ENCODE results near the gene ENKD1. TPM values are rescaled to one million over a fixed set of nuclear protein-coding genes. Genes with fewer than 3 reads are reported as not detected.
A peak's percentile ranks its signal among the peaks of the same experiment; 100 is the strongest.

The ENKD1 gene
- total RNA-seq, 5 donors from 2014 or later (not counting 1 experiment from before 2014, with no cell fraction given) = 4.2 to 12.1 (median 10.1) TPM

DNA sequence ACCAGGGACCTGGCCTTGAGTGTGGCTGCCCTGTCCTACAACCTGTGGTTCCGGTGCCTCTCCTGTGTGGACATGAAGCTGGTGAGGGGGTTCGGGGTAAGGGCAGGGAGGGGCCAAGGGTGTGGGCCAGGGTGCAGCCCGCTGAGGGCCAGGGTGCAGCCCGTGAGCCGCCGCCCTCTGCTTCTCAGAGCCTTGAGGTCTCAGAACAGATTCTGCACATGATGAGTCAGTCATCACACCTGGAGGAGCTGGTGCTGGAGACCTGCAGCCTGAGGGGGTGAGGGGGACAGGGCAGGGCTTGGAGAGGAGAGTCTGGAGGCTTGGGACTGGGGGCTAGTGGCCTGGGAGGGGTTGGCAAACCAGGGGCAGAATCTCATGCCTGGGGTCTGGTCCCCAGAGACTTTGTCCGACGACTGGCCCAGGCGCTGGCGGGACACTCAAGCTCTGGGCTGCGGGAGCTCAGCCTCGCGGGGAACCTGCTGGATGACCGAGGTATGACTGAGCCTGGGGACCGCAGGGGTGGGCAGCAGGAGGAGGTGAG, 19.4 kb downstream of the ENKD1 start:
- no peak for ATAC-seq (replicated peaks in 1 of 4)
- no peaks in the 10 kb centered on the region for H3K9me3 Mint-ChIP-seq
- 92% methylated on average over 15 of the region's 15 CpGs for WGBS (ENCODE audit: insufficient coverage)
- POLR2A ChIA-PET = no interaction called here
- peaks cover 22% of the 10 kb centered on the region for H3K36me3 Mint-ChIP-seq
- peak overlapping the region in 1 of 3 donors; percentile 81 for H3K4me3 Mint-ChIP-seq
- H3K4me1 ChIP-seq (ENCODE audit: control insufficient read depth in 1 of 2, extremely low read depth in 1 of 2, insufficient read depth in 2 of 2, low read length in 2 of 2) = peaks cover 0 to 33% of the 10 kb centered on the region in 2 experiments
- CTCF ChIA-PET = no interaction called here
- no peak for DNase-seq
- no peak overlapping the region for H3K4me3 ChIP-seq (ENCODE audit: control insufficient read depth in 1 of 2, extremely low read depth in 1 of 2, low read length in 1 of 2)
- H3K27ac Mint-ChIP-seq = peak overlapping the region in 1 of 2 donors; percentile 85
- H3K4me1 Mint-ChIP-seq = peaks cover 18 to 26% (median 21%) of the 10 kb centered on the region in 3 donors
- H3K36me3 ChIP-seq (ENCODE audit: control insufficient read depth in 2 of 2, extremely low read depth in 1 of 2, insufficient read depth in 1 of 2, low read length in 1 of 2) = peaks cover 13 to 60% of the 10 kb centered on the region in 2 donors
- H3K27me3 Mint-ChIP-seq = no peaks in the 10 kb centered on the region
- peak overlapping the region; percentile 12 for H3K27ac ChIP-seq (ENCODE audit: low read length)
- no peaks in the 10 kb centered on the region for H3K9me3 ChIP-seq
- no peaks in the 10 kb centered on the region for H3K27me3 ChIP-seq (replicated peaks in 1 of 2; ENCODE audit: control insufficient read depth in 2 of 2, extremely low read depth in 1 of 2, insufficient read depth in 2 of 2, low read length in 1 of 2)

DNA sequence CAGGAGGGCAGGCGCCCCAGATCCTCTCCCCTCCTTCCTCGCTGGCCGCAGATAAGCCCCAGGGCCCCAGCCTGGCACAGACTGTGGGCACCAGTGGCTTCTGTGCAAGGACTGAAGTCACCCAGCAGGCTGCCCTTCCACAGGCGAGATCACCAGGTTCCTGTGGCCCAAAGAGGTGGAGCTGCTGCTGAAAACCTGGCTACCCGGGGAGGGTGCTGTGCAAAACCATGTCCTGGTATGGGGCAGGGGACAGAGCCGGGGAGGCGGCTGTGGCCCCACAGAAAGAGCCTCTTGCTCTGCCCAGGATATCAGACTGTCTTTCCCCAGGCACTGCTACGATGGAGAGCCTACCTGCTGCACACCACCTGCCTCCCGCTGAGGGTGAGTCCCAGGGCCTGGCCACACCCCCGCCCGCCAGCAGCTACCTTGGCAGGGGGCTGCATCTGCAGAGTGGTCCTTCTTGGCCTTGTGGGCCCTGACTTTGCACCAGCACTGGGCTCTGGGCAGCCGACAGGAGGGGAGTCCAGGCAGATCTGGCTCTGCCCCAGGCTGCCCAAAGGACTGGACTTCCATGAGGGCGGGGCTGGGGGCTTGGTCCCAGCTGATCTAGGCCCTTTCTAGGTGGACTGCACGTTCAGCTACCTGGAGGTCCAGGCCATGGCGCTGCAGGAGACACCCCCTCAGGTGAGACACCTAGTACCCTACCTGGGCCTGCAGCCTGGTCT, 21.0 kb downstream of the ENKD1 start:
- Mint-ChIP-seq H3K27me3 (no peaks in the 10 kb centered on the region), H3K4me1 (peaks cover 14 to 21% (median 20%) of the 10 kb centered on the region in 3 donors), H3K4me3 (peak overlapping the region; percentile 81 to 86 (median 83)), H3K9me3 (no peaks in the 10 kb centered on the region), H3K36me3 (peaks cover 9% of the 10 kb centered on the region), H3K27ac (peak overlapping the region; percentile 94 to 95)
- POLR2A ChIA-PET = interaction anchor here in 1 of 2 donors (0.9 kb wide), 1 partner anchor 14 kb away, joined by 4 read pairs; the partner anchor contains the start of gene ACD
- H3K36me3 ChIP-seq (ENCODE audit: control insufficient read depth in 2 of 2, extremely low read depth in 1 of 2, insufficient read depth in 1 of 2, low read length in 1 of 2) = peaks cover 3 to 43% of the 10 kb centered on the region in 2 donors
- peak overlapping the region; percentile 63 to 79 for H3K4me3 ChIP-seq (ENCODE audit: control insufficient read depth in 1 of 2, extremely low read depth in 1 of 2, low read length in 1 of 2)
- 38% methylated on average over 15 of the region's 15 CpGs for WGBS (ENCODE audit: insufficient coverage)
- peak overlapping the region; percentile 80 for H3K27ac ChIP-seq (ENCODE audit: low read length)
- ATAC-seq (replicated peaks in 1 of 4) (peak; percentile 1 to 31 (median 12)), DNase-seq (peak in 6 of 35 experiments; percentile 14 to 40 (median 28))
- H3K9me3 ChIP-seq = no peaks in the 10 kb centered on the region
- CTCF ChIA-PET = interaction anchor here (0.5 to 4.3 kb wide), 18 partner anchors 15 to 1553 kb away, joined by 3 to 44 read pairs (median 4); partner anchors contain the start of genes ACD (in 1 of the 2) and PARD6A (in 1 of the 2)
- H3K27me3 ChIP-seq (replicated peaks in 1 of 2; ENCODE audit: control insufficient read depth in 2 of 2, extremely low read depth in 1 of 2, insufficient read depth in 2 of 2, low read length in 1 of 2) = no peaks in the 10 kb centered on the region
- H3K4me1 ChIP-seq (ENCODE audit: control insufficient read depth in 1 of 2, extremely low read depth in 1 of 2, insufficient read depth in 2 of 2, low read length in 2 of 2) = peaks cover 0 to 33% of the 10 kb centered on the region in 2 experiments

DNA sequence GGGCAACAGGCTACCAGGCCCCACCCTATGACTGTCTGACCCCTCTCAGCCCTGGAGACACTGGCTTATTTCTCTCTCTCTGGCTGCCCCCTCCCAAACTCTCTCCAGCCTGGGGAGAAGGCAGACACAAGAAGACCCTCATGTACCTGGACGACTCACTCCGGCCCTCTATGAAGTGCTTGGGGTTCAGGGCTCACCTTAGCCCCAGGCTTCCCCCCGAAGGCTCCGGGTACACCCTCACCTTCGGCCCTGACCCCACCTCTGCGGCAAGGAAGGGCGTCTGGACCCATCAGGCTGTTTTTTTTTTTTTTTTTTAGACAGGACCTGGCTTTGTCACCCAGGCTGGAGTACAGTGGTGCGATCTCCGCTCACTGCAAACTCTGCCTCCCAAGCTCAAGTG, 22.5 kb downstream of the ENKD1 start:
- Mint-ChIP-seq H3K36me3 (peaks cover 1% of the 10 kb centered on the region), H3K27ac (peak overlapping the region; percentile 84 to 87), H3K4me1 (peaks cover 6 to 20% (median 16%) of the 10 kb centered on the region in 3 donors), H3K9me3 (no peaks in the 10 kb centered on the region), H3K27me3 (no peaks in the 10 kb centered on the region), H3K4me3 (peak overlapping the region; percentile 65 to 81 (median 76))
- ChIA-PET CTCF (interaction anchor here (0.6 to 4.3 kb wide), 16 partner anchors 10 to 320 kb away, joined by 3 to 44 read pairs (median 9); partner anchors contain the start of genes ACD (in 1 of the 2), ATP6V0D1 (in 1 of the 2) and PARD6A (in 1 of the 2)), POLR2A (interaction anchor here in 1 of 2 donors (0.7 kb wide), 1 partner anchor 154 kb away, joined by 9 read pairs; no protein-coding TSS in a partner anchor)
- Histone ChIP-seq H3K4me3 (ENCODE audit: control insufficient read depth in 1 of 2, extremely low read depth in 1 of 2, low read length in 1 of 2) (no peak overlapping the region), H3K27ac (ENCODE audit: low read length) (peak overlapping the region; percentile 80), H3K36me3 (ENCODE audit: control insufficient read depth in 2 of 2, extremely low read depth in 1 of 2, insufficient read depth in 1 of 2, low read length in 1 of 2) (peaks cover 0 to 29% of the 10 kb centered on the region in 2 donors), H3K9me3 (no peaks in the 10 kb centered on the region), H3K4me1 (ENCODE audit: control insufficient read depth in 1 of 2, extremely low read depth in 1 of 2, insufficient read depth in 2 of 2, low read length in 2 of 2) (peaks cover 0 to 33% of the 10 kb centered on the region in 2 experiments), H3K27me3 (replicated peaks in 1 of 2; ENCODE audit: control insufficient read depth in 2 of 2, extremely low read depth in 1 of 2, insufficient read depth in 2 of 2, low read length in 1 of 2) (no peaks in the 10 kb centered on the region)
- WGBS (ENCODE audit: insufficient coverage) = 97% methylated on average over 7 of the region's 9 CpGs
- ATAC-seq (replicated peaks in 1 of 4) (no peak), DNase-seq (no peak)

DNA sequence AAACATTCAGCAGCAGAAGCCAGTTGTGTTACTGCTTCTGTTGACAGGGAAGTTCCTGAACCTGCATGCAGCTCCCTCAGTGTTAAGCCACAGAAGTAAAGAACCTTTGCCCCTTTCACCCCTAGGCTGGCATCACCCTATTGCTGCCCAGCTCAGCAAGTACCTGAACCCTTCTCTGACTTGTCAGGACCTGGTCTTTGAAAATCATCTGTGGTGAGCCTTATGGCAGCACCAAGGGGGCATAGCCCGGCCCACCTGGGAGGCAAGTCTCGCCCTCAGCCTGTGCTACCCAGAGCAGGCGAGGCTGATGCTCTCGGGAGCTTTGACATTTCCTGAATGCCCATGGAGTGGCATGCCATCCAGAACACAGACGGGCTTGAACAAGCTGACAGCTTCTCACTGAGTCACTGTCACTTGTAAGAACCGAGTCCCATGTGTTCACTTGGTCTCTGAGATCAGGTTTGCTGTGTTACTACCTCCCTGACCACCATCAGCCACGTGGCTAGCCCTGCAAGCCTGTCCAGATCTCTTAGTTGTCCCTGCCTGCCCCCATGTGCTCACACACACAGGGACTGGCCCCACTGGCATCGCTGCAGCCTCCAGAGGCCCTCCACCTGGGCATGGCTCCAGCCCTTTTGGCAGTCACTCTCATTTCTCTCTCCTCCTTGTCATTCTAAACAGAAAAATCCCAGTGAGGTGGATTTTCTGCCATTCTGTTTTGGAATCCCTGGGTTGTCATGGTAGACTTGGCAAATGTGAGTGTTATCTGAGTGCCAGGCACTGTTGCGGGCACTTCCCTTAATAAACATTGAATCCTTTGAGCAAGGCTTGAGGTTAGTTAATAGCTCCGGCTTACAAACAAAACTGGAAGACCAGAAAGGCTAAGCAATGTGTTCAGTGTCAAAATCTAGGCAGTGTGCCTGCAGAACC, 24.5 kb downstream of the ENKD1 start:
- H3K27me3 Mint-ChIP-seq = no peaks in the 10 kb centered on the region
- WGBS (ENCODE audit: insufficient coverage) = 85% methylated on average over 8 of the region's 10 CpGs
- peaks cover 4 to 33% of the 10 kb centered on the region in 2 donors for H3K36me3 ChIP-seq (ENCODE audit: control insufficient read depth in 2 of 2, extremely low read depth in 1 of 2, insufficient read depth in 1 of 2, low read length in 1 of 2)

DNA sequence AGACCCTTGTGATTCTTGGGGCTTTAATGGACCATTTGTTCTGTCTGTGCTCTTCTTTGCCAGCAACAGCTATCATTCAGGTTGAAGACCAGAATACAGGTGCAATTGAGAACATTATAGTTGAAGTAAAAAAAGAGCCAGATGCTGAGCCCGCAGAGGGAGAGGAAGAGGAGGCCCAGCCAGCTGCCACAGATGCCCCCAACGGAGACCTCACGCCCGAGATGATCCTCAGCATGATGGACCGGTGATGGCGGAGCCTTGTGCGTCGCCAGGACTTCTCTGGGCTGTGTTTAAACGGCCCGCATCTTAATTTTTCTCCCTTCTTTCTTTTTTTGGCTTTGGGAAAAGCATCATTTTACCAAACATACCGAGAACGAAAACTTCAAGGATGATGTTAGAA, 28.9 kb downstream of the ENKD1 start:
- POLR2A ChIA-PET = no interaction called here
- Mint-ChIP-seq H3K27me3 (no peaks in the 10 kb centered on the region), H3K36me3 (peaks cover 28% of the 10 kb centered on the region), H3K9me3 (no peaks in the 10 kb centered on the region), H3K27ac (no peak overlapping the region), H3K4me1 (no peaks in the 10 kb centered on the region), H3K4me3 (no peak overlapping the region)
- Histone ChIP-seq H3K4me1 (ENCODE audit: control insufficient read depth in 1 of 2, extremely low read depth in 1 of 2, insufficient read depth in 2 of 2, low read length in 2 of 2) (no peaks in the 10 kb centered on the region), H3K36me3 (ENCODE audit: control insufficient read depth in 2 of 2, extremely low read depth in 1 of 2, insufficient read depth in 1 of 2, low read length in 1 of 2) (peaks cover 13 to 55% of the 10 kb centered on the region in 2 donors), H3K27me3 (replicated peaks in 1 of 2; ENCODE audit: control insufficient read depth in 2 of 2, extremely low read depth in 1 of 2, insufficient read depth in 2 of 2, low read length in 1 of 2) (no peaks in the 10 kb centered on the region), H3K9me3 (no peaks in the 10 kb centered on the region), H3K4me3 (ENCODE audit: control insufficient read depth in 1 of 2, extremely low read depth in 1 of 2, low read length in 1 of 2) (no peak overlapping the region), H3K27ac (ENCODE audit: low read length) (no peak overlapping the region)
- WGBS (ENCODE audit: insufficient coverage) = 100% methylated on average over 1 of the region's 12 CpGs
- CTCF ChIA-PET = no interaction called here
- DNase-seq (no peak), ATAC-seq (replicated peaks in 1 of 4) (no peak)

More for the DNA sequence above, 24.5 kb downstream of the ENKD1 start:
- peak overlapping the region; percentile 11 to 39 for H3K27ac Mint-ChIP-seq
- H3K27me3 ChIP-seq (replicated peaks in 1 of 2; ENCODE audit: control insufficient read depth in 2 of 2, extremely low read depth in 1 of 2, insufficient read depth in 2 of 2, low read length in 1 of 2) = no peaks in the 10 kb centered on the region
- peaks cover 0 to 28% of the 10 kb centered on the region in 2 experiments for H3K4me1 ChIP-seq (ENCODE audit: control insufficient read depth in 1 of 2, extremely low read depth in 1 of 2, insufficient read depth in 2 of 2, low read length in 2 of 2)
- CTCF ChIA-PET = interaction anchor here (0.6 to 4.3 kb wide), 5 partner anchors 28 to 161 kb away, joined by 3 to 44 read pairs (median 3); partner anchors contain the start of gene ATP6V0D1 (in 1 of the 2)
- H3K36me3 Mint-ChIP-seq = peaks cover 15% of the 10 kb centered on the region
- DNase-seq (no peak), ATAC-seq (replicated peaks in 1 of 4) (no peak)
- no peak overlapping the region for H3K4me3 ChIP-seq (ENCODE audit: control insufficient read depth in 1 of 2, extremely low read depth in 1 of 2, low read length in 1 of 2)
- H3K27ac ChIP-seq (ENCODE audit: low read length) = no peak overlapping the region
- peaks cover 6 to 17% (median 16%) of the 10 kb centered on the region in 3 donors for H3K4me1 Mint-ChIP-seq
- no peaks in the 10 kb centered on the region for H3K9me3 Mint-ChIP-seq
- POLR2A ChIA-PET = interaction anchor here in 1 of 2 donors (0.6 kb wide), 1 partner anchor 122 kb away, joined by 3 read pairs; no protein-coding TSS in a partner anchor
- no peaks in the 10 kb centered on the region for H3K9me3 ChIP-seq
- no peak overlapping the region for H3K4me3 Mint-ChIP-seq

Measured in T-cell (primary cell).